Mesendoderm (in vitro differentiated cells): ENCODE measurements around the gene ANKFN1. TPM values are rescaled to one million over a fixed set of nuclear protein-coding genes. Genes with fewer than 3 reads are reported as not detected.

Experiments used
- DNase-seq: peaks from one replicate; pipeline ENCODE4 v3.0.0; 2013
- H2AK5ac ChIP-seq: 2 replicates; pipeline ENCODE4 v1.6.1; 2013; ENCODE audit warnings: low read length, inconsistent platforms
- H2BK120ac ChIP-seq: 2 replicates; pipeline ENCODE4 v1.6.1; 2013; ENCODE audit warnings: low read depth, mild to moderate bottlenecking, low read length, moderate library complexity, mixed read lengths
- H2BK15ac ChIP-seq: replicated peaks from 2 replicates; pipeline ENCODE4 v1.6.1; 2013; ENCODE audit warnings: low read depth, mild to moderate bottlenecking, moderate library complexity
- H2BK5ac ChIP-seq: 2 replicates; pipeline ENCODE4 v1.6.1; 2013; ENCODE audit warnings: low read length, inconsistent platforms
- H3K18ac ChIP-seq: 2 replicates; pipeline ENCODE4 v1.6.1; 2013; ENCODE audit warnings: mild to moderate bottlenecking, low read length, mixed read lengths
- H3K23ac ChIP-seq: one replicate; pipeline ENCODE4 v1.6.1; 2013; ENCODE audit warnings: low read length
- H3K27ac ChIP-seq: 2 replicates; pipeline ENCODE4 v1.5.1; 2013; ENCODE audit warnings: low read depth, mild to moderate bottlenecking, inconsistent platforms, low read length, moderate library complexity
- H3K27me3 ChIP-seq: 2 replicates; pipeline ENCODE4 v1.6.1; 2013; ENCODE audit warnings: low read length, control low read depth, mild to moderate bottlenecking, inconsistent platforms; ENCODE audit not compliant: insufficient read depth, poor library complexity
- H3K36me3 ChIP-seq: 2 replicates; pipeline ENCODE4 v1.6.1; 2013; ENCODE audit warnings: low read length, inconsistent platforms; ENCODE audit not compliant: control insufficient read depth, insufficient read depth
- H3K4ac ChIP-seq: one replicate; pipeline ENCODE4 v1.6.1; 2013; ENCODE audit warnings: low read depth, mild to moderate bottlenecking, low read length, moderate library complexity
- H3K4me1 ChIP-seq: 2 replicates; pipeline ENCODE4 v1.6.1; 2013; ENCODE audit warnings: low read depth, low read length, inconsistent platforms; ENCODE audit not compliant: control insufficient read depth
- H3K4me2 ChIP-seq: 2 replicates; pipeline ENCODE4 v1.6.1; 2013; ENCODE audit warnings: low read length
- H3K4me3 ChIP-seq: 2 replicates; pipeline ENCODE4 v1.5.1; 2013; ENCODE audit warnings: mild to moderate bottlenecking, low read length
- H3K56ac ChIP-seq: one replicate; pipeline ENCODE4 v1.6.1; 2013; ENCODE audit warnings: low read length
- H3K79me1 ChIP-seq: 2 replicates; pipeline ENCODE4 v1.6.1; 2013; ENCODE audit warnings: low read length, inconsistent platforms
- H3K79me2 ChIP-seq: 2 replicates; pipeline ENCODE4 v1.6.1; 2013; ENCODE audit warnings: mild to moderate bottlenecking, low read length; ENCODE audit not compliant: control insufficient read depth, insufficient read depth
- H3K9ac ChIP-seq: 2 replicates; pipeline ENCODE4 v1.6.1; 2013; ENCODE audit warnings: low read length, inconsistent platforms
- H4K5ac ChIP-seq: one replicate; pipeline ENCODE4 v1.6.1; 2013; ENCODE audit warnings: low read length
- H4K8ac ChIP-seq: one replicate; pipeline ENCODE4 v1.6.1; 2013; ENCODE audit warnings: low read depth, mild to moderate bottlenecking, control low read depth, low read length, moderate library complexity
- WGBS: extraction: QIAGEN DNeasy Blood & Tissue Kit; methylation state at CpG from one replicate; pipeline ENCODE4 v1.1.7; 2013; ENCODE audit warnings: low lambda C conversion rate, missing lambda C conversion rate; ENCODE audit not compliant: insufficient coverage; ENCODE audit errors: extremely low coverage; 5-methylcytosine and 5-hydroxymethylcytosine counted together
- polyA plus RNA-seq, 2 experiments: library from polyadenylated mRNA; stranded (reverse); fragments of 200-250 nt; gene quantifications; one replicate each; pipeline ENCODE4 v1.2.3, GENCODE V29; 2013

Gene ANKFN1, protein sequence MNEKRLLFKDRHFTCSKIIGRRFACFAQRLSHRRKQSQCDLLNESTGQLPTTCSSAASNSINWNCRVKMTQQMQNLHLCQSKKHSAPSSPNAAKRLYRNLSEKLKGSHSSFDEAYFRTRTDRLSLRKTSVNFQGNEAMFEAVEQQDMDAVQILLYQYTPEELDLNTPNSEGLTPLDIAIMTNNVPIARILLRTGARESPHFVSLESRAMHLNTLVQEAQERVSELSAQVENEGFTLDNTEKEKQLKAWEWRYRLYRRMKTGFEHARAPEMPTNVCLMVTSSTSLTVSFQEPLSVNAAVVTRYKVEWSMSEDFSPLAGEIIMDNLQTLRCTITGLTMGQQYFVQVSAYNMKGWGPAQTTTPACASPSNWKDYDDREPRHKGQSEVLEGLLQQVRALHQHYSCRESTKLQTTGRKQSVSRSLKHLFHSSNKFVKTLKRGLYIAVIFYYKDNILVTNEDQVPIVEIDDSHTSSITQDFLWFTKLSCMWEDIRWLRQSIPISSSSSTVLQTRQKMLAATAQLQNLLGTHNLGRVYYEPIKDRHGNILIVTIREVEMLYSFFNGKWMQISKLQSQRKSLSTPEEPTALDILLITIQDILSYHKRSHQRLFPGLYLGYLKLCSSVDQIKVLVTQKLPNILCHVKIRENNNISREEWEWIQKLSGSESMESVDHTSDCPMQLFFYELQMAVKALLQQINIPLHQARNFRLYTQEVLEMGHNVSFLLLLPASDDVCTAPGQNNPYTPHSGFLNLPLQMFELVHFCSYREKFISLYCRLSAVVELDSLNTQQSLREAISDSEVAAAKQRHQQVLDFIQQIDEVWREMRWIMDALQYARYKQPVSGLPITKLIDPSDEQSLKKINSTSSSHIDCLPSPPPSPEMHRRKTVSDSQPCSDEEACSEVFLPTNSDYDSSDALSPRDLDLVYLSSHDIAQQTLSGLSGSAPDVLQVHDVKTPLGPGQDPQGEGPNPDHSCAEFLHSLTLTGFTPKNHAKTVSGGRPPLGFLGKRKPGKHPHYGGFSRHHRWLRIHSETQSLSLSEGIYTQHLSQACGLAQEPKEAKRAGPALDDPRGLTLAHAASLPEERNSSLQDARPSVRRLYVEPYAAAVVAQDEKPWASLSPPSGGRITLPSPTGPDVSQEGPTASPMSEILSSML
- polyA plus RNA-seq (2013, experiment 1 of 2): not detected
- not detected for polyA plus RNA-seq (2013, experiment 2 of 2)

DNA sequence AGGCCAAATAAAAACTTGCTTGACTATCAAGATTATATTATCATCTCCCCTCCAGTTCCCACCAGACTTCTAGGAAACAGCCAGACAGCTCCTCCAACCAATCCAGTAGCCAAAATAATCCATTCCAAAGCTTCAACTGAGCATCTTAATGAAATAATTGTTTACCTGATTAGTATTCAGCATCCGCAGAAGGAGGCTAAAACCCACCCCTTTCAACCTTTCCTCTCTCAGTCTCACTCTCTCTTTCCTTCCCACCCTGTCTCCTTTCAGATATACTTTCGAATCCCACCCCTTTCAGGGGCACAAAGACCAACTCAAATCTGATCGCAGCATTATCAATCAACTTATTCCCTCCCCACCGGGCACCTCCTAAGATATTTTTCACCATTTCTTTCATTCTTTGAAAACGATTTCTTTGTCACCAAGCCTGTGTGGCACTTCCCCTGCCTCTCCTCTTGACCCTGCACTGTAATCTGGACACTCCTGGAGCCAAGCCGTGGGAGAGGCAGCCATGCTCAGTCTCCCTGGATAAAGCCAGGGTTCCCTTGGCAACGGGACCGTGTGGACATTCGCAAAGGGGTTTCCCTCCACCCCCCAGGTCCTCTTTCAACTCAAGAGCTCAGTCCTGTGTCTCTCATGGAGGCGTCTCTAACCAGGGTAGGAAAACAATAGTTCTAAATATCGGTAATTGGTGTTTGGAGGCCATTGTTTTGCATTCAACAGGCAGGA is at the start of gene ANKFN1:
TSS of gene ANKFN1 (plus strand) at position 602 of the 729 bp plus-strand sequence. CDS start 59,193 bp downstream, outside the sequence.
- Histone ChIP-seq H3K79me2 (no peaks in the 10 kb centered on the region), H2BK15ac (no peak within 1 kb of the TSS), H2BK5ac (no peak within 1 kb of the TSS), H3K23ac (no peak within 1 kb of the TSS), H3K4me1 (no peaks in the 10 kb centered on the region), H3K27ac (no peak within 1 kb of the TSS), H3K27me3 (no peaks in the 10 kb centered on the region), H3K56ac (no peak within 1 kb of the TSS), H3K4ac (no peak within 1 kb of the TSS), H4K8ac (no peak within 1 kb of the TSS), H2BK120ac (no peak within 1 kb of the TSS), H3K79me1 (no peaks in the 10 kb centered on the region), H3K9ac (no peak within 1 kb of the TSS), H3K4me3 (no peak within 1 kb of the TSS), H3K36me3 (no peaks in the 10 kb centered on the region), H2AK5ac (no peak within 1 kb of the TSS), H3K4me2 (no peak within 1 kb of the TSS), H3K18ac (no peak within 1 kb of the TSS), H4K5ac (no peak within 1 kb of the TSS)
- WGBS: no CpG with 5 or more reads among the region's 11 CpGs
- DNase-seq: no peak

DNA sequence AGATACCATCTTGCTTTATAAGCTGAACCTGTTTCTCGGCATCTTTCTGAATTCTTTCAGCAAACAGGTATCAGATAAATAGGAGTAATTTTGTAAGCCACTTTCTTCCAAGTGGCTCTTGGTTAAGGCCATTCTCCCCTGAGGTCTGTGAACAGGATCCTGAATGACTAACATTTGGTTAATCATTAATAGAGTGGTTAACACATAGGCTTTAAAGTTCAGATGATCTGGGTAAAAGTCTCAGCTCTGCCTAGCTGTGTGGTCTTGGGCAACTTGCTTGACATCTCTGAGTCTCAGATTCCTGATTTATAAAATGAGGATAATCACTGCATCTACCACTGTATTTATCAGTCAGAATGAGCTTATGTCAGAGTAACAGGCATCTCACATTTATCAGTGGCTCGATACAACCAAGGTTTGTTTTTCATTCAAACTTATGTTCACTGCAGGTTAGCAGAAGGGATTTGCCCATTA is 44.4 kb upstream of the ANKFN1 start:
- no peak overlapping the region for H2AK5ac ChIP-seq
- no peaks in the 10 kb centered on the region for H3K27me3 ChIP-seq
- no CpG with 5 or more reads among the region's 2 CpGs for WGBS
- DNase-seq: no peak
- H3K9ac ChIP-seq: no peak overlapping the region
- H4K5ac ChIP-seq: no peak overlapping the region
- no peaks in the 10 kb centered on the region for H3K79me1 ChIP-seq
- no peaks in the 10 kb centered on the region for H3K79me2 ChIP-seq
- no peak overlapping the region for H3K4me3 ChIP-seq
- H4K8ac ChIP-seq: no peak overlapping the region
- H3K4me1 ChIP-seq: no peaks in the 10 kb centered on the region
- H3K27ac ChIP-seq: no peak overlapping the region
- H3K36me3 ChIP-seq: no peaks in the 10 kb centered on the region
- no peak overlapping the region for H3K56ac ChIP-seq
- H3K4me2 ChIP-seq: no peak overlapping the region
- H2BK15ac ChIP-seq: no peak overlapping the region
- no peak overlapping the region for H3K23ac ChIP-seq
- no peak overlapping the region for H3K4ac ChIP-seq
- no peak overlapping the region for H2BK5ac ChIP-seq
- no peak overlapping the region for H2BK120ac ChIP-seq
- H3K18ac ChIP-seq: no peak overlapping the region

DNA sequence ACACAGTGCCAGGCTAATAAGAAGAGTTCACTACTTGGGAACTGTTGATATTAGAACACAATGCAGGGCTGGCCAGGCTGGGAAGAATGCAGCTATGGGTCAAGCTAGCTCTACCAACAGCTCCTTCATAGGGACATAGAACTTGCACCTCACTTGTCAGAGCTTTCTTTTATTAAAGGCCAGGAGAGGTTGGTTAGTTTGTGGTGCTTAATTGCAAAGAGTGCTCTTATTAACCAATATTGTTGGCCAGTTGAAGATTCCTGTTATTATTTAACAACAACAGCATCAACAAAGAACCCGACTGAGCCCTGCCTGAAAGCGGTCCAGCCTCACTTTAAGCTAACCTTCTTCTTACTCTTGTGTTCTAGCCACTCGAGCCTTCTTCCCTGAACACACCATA is 43.4 kb upstream of the ANKFN1 start:
- H3K79me2 ChIP-seq: no peaks in the 10 kb centered on the region
- H3K23ac ChIP-seq: no peak overlapping the region
- no peak overlapping the region for H3K4me3 ChIP-seq
- H3K36me3 ChIP-seq: no peaks in the 10 kb centered on the region
- no peaks in the 10 kb centered on the region for H3K27me3 ChIP-seq
- no peak overlapping the region for H2AK5ac ChIP-seq
- no peak overlapping the region for H2BK15ac ChIP-seq
- DNase-seq: no peak
- H2BK120ac ChIP-seq: no peak overlapping the region
- H3K27ac ChIP-seq: no peak overlapping the region
- H2BK5ac ChIP-seq: no peak overlapping the region
- no peak overlapping the region for H4K5ac ChIP-seq
- no peak overlapping the region for H3K4me2 ChIP-seq
- H3K4me1 ChIP-seq: no peaks in the 10 kb centered on the region
- no peak overlapping the region for H4K8ac ChIP-seq
- H3K56ac ChIP-seq: no peak overlapping the region
- no peak overlapping the region for H3K9ac ChIP-seq
- no peaks in the 10 kb centered on the region for H3K79me1 ChIP-seq
- no peak overlapping the region for H3K18ac ChIP-seq
- no CpG with 5 or more reads among the region's 3 CpGs for WGBS
- H3K4ac ChIP-seq: no peak overlapping the region

DNA sequence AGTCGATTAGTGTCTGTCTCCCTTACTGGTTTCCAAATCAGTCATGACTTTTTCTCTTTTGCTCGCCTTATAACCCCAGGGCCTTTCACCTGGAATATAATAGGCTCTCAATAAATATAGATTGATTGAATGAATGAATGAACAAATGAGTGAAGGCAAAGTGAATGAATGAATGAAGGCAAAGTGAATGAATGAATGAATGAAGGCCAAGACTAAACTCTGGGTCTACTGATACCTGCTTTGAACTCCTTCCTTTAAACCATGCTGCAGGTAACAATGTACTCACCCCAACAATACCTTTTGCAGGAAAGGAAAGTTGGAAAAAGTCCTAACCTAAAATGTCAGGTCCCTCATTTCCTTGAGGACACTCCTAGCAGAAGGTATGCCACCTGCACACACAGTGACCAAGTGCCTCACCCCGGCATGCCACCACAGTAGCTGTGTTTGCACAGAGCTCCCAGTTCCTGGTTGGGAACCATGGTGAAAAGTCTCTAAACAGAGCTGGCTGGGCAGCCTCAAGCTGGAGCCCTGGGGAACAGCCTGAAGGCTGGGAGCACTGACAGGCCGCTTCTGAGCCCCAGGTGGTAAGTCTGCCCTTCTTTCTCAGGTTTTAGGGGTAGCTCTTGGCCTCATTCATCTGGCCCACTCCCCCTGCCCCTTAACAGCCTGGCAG is 42.7 kb upstream of the ANKFN1 start:
- H4K8ac ChIP-seq: no peak overlapping the region
- DNase-seq: no peak
- no peaks in the 10 kb centered on the region for H3K79me2 ChIP-seq
- no peak overlapping the region for H3K9ac ChIP-seq
- no peak overlapping the region for H2AK5ac ChIP-seq
- H2BK5ac ChIP-seq: no peak overlapping the region
- no peaks in the 10 kb centered on the region for H3K36me3 ChIP-seq
- H4K5ac ChIP-seq: no peak overlapping the region
- H3K23ac ChIP-seq: no peak overlapping the region
- no peak overlapping the region for H3K4me2 ChIP-seq
- no peaks in the 10 kb centered on the region for H3K27me3 ChIP-seq
- H3K79me1 ChIP-seq: no peaks in the 10 kb centered on the region
- no peak overlapping the region for H3K27ac ChIP-seq
- H3K18ac ChIP-seq: no peak overlapping the region
- H2BK120ac ChIP-seq: no peak overlapping the region
- H3K4me3 ChIP-seq: no peak overlapping the region
- WGBS: no CpG with 5 or more reads among the region's 4 CpGs
- no peak overlapping the region for H3K4ac ChIP-seq
- H3K56ac ChIP-seq: no peak overlapping the region
- no peak overlapping the region for H2BK15ac ChIP-seq
- H3K4me1 ChIP-seq: no peaks in the 10 kb centered on the region
